Endothelial cell of umbilical vein (primary cell): ENCODE measurements around the gene OLFML2A. TPM values are rescaled to one million over a fixed set of nuclear protein-coding genes. Genes with fewer than 3 reads are reported as not detected.

Experiments used
- BruUV-seq: library from RNA; stranded (reverse); fragments of 400-500 nt; replicated peaks from 2 replicates; lab custom pipeline; 2021; lab: Mats Ljungman, UMichigan
- CTCF ChIA-PET: fragments of 300-600, 350-600 bp; sonication (Branson Sonifier 250); formaldehyde crosslinking; loops from one replicate; lab custom pipeline; 2021; ENCODE audit warnings: antibody characterized with exemption, inconsistent platforms; lab: Charles Lee
- POLR2A ChIA-PET: fragments of 300-600, 350-600 bp; sonication (Branson Sonifier 250); formaldehyde crosslinking; loops from one replicate; lab custom pipeline; 2021; ENCODE audit warnings: antibody characterized with exemption, inconsistent platforms; lab: Charles Lee
- DNase-seq: peaks from one replicate; pipeline ENCODE4 v3.0.0-alpha.2; 2011; ENCODE audit warnings: low read depth, low spot score
- FAIRE-seq: peaks from 2 replicates; lab custom pipeline; 2011; peaks lifted over from hg19 to GRCh38; lab: Jason Lieb, UNC
- H2AFZ ChIP-seq: 2 replicates; pipeline ENCODE4 v1.6.0; 2012; ENCODE audit warnings: low read depth, low read length, control low read depth, inconsistent platforms
- H3K27ac ChIP-seq: 2 replicates; pipeline ENCODE4 v1.5.1; 2011; ENCODE audit warnings: low read depth, mild to moderate bottlenecking, control low read depth, low read length, moderate library complexity; ENCODE audit not compliant: insufficient read depth
- H3K27me3 ChIP-seq, 2 experiments: 2 replicates each; pipeline versions ENCODE4 v1.6.0 to v1.6.1; 2011; ENCODE audit warnings: low read length in 2 of 2, mixed read lengths in 1 of 2; ENCODE audit not compliant: control insufficient read depth in 2 of 2, insufficient read depth in 2 of 2
- H3K36me3 ChIP-seq, 2 experiments: 2 replicates in 1 of 2; 3 replicates in 1 of 2; pipeline ENCODE4 v1.5.1; 2011; ENCODE audit warnings: low read length in 2 of 2, mild to moderate bottlenecking in 1 of 2, moderate library complexity in 1 of 2; ENCODE audit not compliant: control insufficient read depth in 2 of 2, insufficient read depth in 2 of 2; ENCODE audit errors: extremely low read depth in 1 of 2
- H3K4me1 ChIP-seq: 3 replicates; pipeline ENCODE4 v1.5.1; 2011; ENCODE audit warnings: mild to moderate bottlenecking, low read length; ENCODE audit not compliant: control insufficient read depth, insufficient read depth; ENCODE audit errors: extremely low read depth
- H3K4me2 ChIP-seq: 2 replicates; pipeline ENCODE4 v1.6.1; 2011; ENCODE audit warnings: low read length, control low read depth, mixed read lengths; ENCODE audit not compliant: insufficient read depth
- H3K4me3 ChIP-seq, 3 experiments: fragments of 200-600 bp in 1 of 3; sonication (generic), shearing (Covaris generic) in 1 of 3; replicated peaks in 1 of 3; 2 replicates each; pipeline ENCODE4 v1.5.1; 2011 to 2016; ENCODE audit warnings: control low read depth in 3 of 3, low read length in 3 of 3, mild to moderate bottlenecking in 2 of 3, inconsistent platforms in 1 of 3, low read depth in 1 of 3, moderate library complexity in 1 of 3; ENCODE audit not compliant: insufficient read depth in 1 of 3
- H3K79me2 ChIP-seq: 2 replicates; pipeline ENCODE4 v1.6.0; 2012; ENCODE audit warnings: low read length, inconsistent platforms; ENCODE audit not compliant: control insufficient read depth, insufficient read depth
- H3K9ac ChIP-seq: replicated peaks from 2 replicates; pipeline ENCODE3; 2011; ENCODE audit warnings: low read length, control low read depth; ENCODE audit not compliant: insufficient read depth; ENCODE audit errors: extremely low read depth
- H3K9me1 ChIP-seq: replicated peaks from 3 replicates; pipeline ENCODE4 v1.6.0; 2011; ENCODE audit warnings: mild to moderate bottlenecking, low read length; ENCODE audit not compliant: control insufficient read depth, insufficient read depth; ENCODE audit errors: extremely low read depth
- H3K9me3 ChIP-seq: replicated peaks from 2 replicates; pipeline ENCODE4 v1.5.1; 2012; ENCODE audit warnings: low read length, inconsistent platforms; ENCODE audit not compliant: control insufficient read depth, insufficient read depth
- H4K20me1 ChIP-seq: replicated peaks from 2 replicates; pipeline ENCODE3; 2011; ENCODE audit warnings: mild to moderate bottlenecking, low read length; ENCODE audit not compliant: control insufficient read depth, insufficient read depth; ENCODE audit errors: extremely low read depth
- FOS ChIP-seq: IDR thresholded peaks from 2 replicates; pipeline ENCODE4 v1.6.1; 2011; ENCODE audit warnings: mild to moderate bottlenecking, low read length, moderate library complexity, borderline replicate concordance; ENCODE audit not compliant: insufficient read depth
- GATA2 ChIP-seq: IDR thresholded peaks from 2 replicates; pipeline ENCODE4 v1.7.0; 2011; ENCODE audit warnings: low read depth, mild to moderate bottlenecking, moderate library complexity, mixed read lengths, low read length; ENCODE audit not compliant: insufficient read length, insufficient read depth
- MAX ChIP-seq: IDR thresholded peaks from 2 replicates; pipeline ENCODE4 v1.6.1; 2011; ENCODE audit not compliant: insufficient read depth, insufficient read length
- MYC ChIP-seq: IDR thresholded peaks from one replicate; pipeline ENCODE4 v1.6.1; 2011; ENCODE audit warnings: mild to moderate bottlenecking, low read depth, low read length
- POLR2A ChIP-seq: IDR thresholded peaks from 2 replicates; pipeline ENCODE4 v1.6.1; 2012; ENCODE audit warnings: low read depth, mild to moderate bottlenecking, control low read depth, low read length
- dilution Hi-C: fragments of 300-500 bp; cut with MboI; formaldehyde crosslinking; loops from one replicate; pipeline ENCODE4 v1.15.0; 2019; ENCODE audit warnings: low sequenced_read_pairs; ENCODE audit not compliant: extremely low pct_ligation_motif_present
- intact Hi-C: fragments of 100-400 bp; cut with micrococcal nuclease; formaldehyde crosslinking; loops from one replicate; pipeline ENCODE4 v1.10.0; 2022
- polyA plus RNA-seq, 4 experiments: library from polyadenylated mRNA; depleted of rRNA in 3 of 4; stranded (reverse) in 3 of 4; unstranded in 1 of 4; fragments of >200 nt; gene quantifications; 2 replicates each; pipeline versions ENCODE4 v1.2.1 to v1.2.3, GENCODE V29; 2011 to 2012; ENCODE audit warnings: missing spikeins in 1 of 4
- total RNA-seq: library from RNA; stranded (reverse); gene quantifications from 2 replicates; pipeline ENCODE4 v1.2.3, GENCODE V29; 2021
- TF ChIP-seq, protein P1 (sequence below), 2 donors: IDR thresholded peaks; 1 replicate in 1 of 2; 2 replicates in 1 of 2; pipeline ENCODE4 v1.5.1; 2011; ENCODE audit warnings: low read length in 2 of 2, mild to moderate bottlenecking in 2 of 2, moderate library complexity in 2 of 2, control low read depth in 1 of 2, inconsistent platforms in 1 of 2, low read depth in 1 of 2; ENCODE audit not compliant: insufficient read depth in 1 of 2; ENCODE audit errors: extremely low read depth in 1 of 2

OLFML2A gene
- total and polyA plus RNA-seq, 2 donors (not counting 3 experiments of a cell fraction or from before 2014, with no cell fraction given), result 0.92 to 1.1 TPM

GRCh38 chr9:124800306-124801259, 23.6 kb downstream of the OLFML2A start:
- intact Hi-C loops (no loop called here), dilution Hi-C loops (no loop called here)
- POLR2A ChIA-PET, result interaction anchor here (0.5 kb wide), 1 partner anchor 125 kb away, joined by 9 read pairs; no protein-coding TSS in a partner anchor
- CTCF ChIA-PET, result interaction anchor here (0.8 to 3.8 kb wide), 6 partner anchors 11 to 52 kb away, joined by 3 to 18 read pairs (median 4); partner anchors contain the start of genes OLFML2A and WDR38
- peak overlapping the region; percentile 38 for H2AFZ ChIP-seq
- H3K9ac ChIP-seq, result no peak overlapping the region
- FAIRE-seq (peak; percentile 52), DNase-seq (peak; percentile 63)
- TF ChIP-seq, protein P1, sequence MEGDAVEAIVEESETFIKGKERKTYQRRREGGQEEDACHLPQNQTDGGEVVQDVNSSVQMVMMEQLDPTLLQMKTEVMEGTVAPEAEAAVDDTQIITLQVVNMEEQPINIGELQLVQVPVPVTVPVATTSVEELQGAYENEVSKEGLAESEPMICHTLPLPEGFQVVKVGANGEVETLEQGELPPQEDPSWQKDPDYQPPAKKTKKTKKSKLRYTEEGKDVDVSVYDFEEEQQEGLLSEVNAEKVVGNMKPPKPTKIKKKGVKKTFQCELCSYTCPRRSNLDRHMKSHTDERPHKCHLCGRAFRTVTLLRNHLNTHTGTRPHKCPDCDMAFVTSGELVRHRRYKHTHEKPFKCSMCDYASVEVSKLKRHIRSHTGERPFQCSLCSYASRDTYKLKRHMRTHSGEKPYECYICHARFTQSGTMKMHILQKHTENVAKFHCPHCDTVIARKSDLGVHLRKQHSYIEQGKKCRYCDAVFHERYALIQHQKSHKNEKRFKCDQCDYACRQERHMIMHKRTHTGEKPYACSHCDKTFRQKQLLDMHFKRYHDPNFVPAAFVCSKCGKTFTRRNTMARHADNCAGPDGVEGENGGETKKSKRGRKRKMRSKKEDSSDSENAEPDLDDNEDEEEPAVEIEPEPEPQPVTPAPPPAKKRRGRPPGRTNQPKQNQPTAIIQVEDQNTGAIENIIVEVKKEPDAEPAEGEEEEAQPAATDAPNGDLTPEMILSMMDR (IDR thresholded peaks at IDR 0.05; ENCODE audit: extremely low read depth in 1 of 2, insufficient read depth in 1 of 2, low read depth in 1 of 2, low read length in 2 of 2), result no peak
- TF ChIP-seq POLR2A, result no peak
- no peak for TF ChIP-seq FOS
- no peak for TF ChIP-seq MAX
- no peak for TF ChIP-seq GATA2
- TF ChIP-seq MYC, result no peak
- no peaks in the 10 kb centered on the region for H4K20me1 ChIP-seq
- no TSS peak for BruUV-seq
- H3K9me1 ChIP-seq, result no peaks in the 10 kb centered on the region
- H3K4me2 ChIP-seq, result no peak overlapping the region
- peaks cover 10 to 12% of the 10 kb centered on the region in 2 experiments for H3K27me3 ChIP-seq
- H3K9me3 ChIP-seq, result no peaks in the 10 kb centered on the region
- H3K4me3 ChIP-seq, result no peak overlapping the region
- H3K4me1 ChIP-seq, result peaks cover 19% of the 10 kb centered on the region
- no peaks in the 10 kb centered on the region for H3K36me3 ChIP-seq
- H3K79me2 ChIP-seq, result no peaks in the 10 kb centered on the region
- no peak overlapping the region for H3K27ac ChIP-seq
